GM12874 (cell line): Measurements from ENCODE around the gene CACNA1C.

ENCODE experiments used
- CTCF ChIP-seq: IDR thresholded peaks from 2 replicates; pipeline ENCODE4 v1.5.1; 2011; ENCODE audit warnings: low read depth, mild to moderate bottlenecking, control low read depth, low read length, moderate library complexity; ENCODE audit not compliant: insufficient read depth

CACNA1C gene

GRCh38 chr12:2300168-2300567 lies 247.4 kb downstream of the CACNA1C start:
- TF ChIP-seq CTCF, result no peak

GRCh38 chr12:2300886-2301285 lies 248.1 kb downstream of the CACNA1C start:
- no peak for TF ChIP-seq CTCF

- TF ChIP-seq CTCF, result no peak
Observed at GRCh38 chr12:2301531-2302461, 249.0 kb downstream of the CACNA1C start.

- no peak for TF ChIP-seq CTCF
Observed at GRCh38 chr12:2302711-2303580, 250.2 kb downstream of the CACNA1C start.

GRCh38 chr12:2304223-2304622 lies 251.4 kb downstream of the CACNA1C start:
- no peak for TF ChIP-seq CTCF

- TF ChIP-seq CTCF, result no peak
Observed at GRCh38 chr12:2306012-2306411, 253.2 kb downstream of the CACNA1C start.

- no peak for TF ChIP-seq CTCF
Observed at GRCh38 chr12:2306735-2307134, 253.9 kb downstream of the CACNA1C start.
